GM12801 (cell line): ENCODE data around the gene ARL11.

ENCODE experiments used
- TF ChIP-seq, protein P1 (sequence below): IDR thresholded peaks from one replicate; pipeline ENCODE4 v1.5.1; 2011; ENCODE audit warnings: control low read depth; ENCODE audit not compliant: insufficient read length; ENCODE audit errors: extremely low read depth

ARL11 gene

GRCh38 chr13:49679246-49679645 is 50.9 kb downstream of the ARL11 start:
- TF ChIP-seq, protein P1, sequence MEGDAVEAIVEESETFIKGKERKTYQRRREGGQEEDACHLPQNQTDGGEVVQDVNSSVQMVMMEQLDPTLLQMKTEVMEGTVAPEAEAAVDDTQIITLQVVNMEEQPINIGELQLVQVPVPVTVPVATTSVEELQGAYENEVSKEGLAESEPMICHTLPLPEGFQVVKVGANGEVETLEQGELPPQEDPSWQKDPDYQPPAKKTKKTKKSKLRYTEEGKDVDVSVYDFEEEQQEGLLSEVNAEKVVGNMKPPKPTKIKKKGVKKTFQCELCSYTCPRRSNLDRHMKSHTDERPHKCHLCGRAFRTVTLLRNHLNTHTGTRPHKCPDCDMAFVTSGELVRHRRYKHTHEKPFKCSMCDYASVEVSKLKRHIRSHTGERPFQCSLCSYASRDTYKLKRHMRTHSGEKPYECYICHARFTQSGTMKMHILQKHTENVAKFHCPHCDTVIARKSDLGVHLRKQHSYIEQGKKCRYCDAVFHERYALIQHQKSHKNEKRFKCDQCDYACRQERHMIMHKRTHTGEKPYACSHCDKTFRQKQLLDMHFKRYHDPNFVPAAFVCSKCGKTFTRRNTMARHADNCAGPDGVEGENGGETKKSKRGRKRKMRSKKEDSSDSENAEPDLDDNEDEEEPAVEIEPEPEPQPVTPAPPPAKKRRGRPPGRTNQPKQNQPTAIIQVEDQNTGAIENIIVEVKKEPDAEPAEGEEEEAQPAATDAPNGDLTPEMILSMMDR = no peak

GRCh38 chr13:49681842-49682435 is 53.6 kb downstream of the ARL11 start:
- TF ChIP-seq, protein P1 = no peak
